HG03159 (cell line): ENCODE measurements around the gene MON1B.
A peak's percentile ranks its signal among the peaks of the same experiment; 100 is the strongest.

Experiments used
- ATAC-seq: cut with Tn5 transposase; IDR thresholded peaks from one replicate; pipeline ENCODE4 v1.9.1; 2021; ENCODE audit warnings: mild to moderate bottlenecking, moderate library complexity; ENCODE audit not compliant: unreplicated experiment

The MON1B gene

GRCh38 chr16:77195411-77195810, 4.4 kb downstream of the MON1B start:
- no peak for ATAC-seq

GRCh38 chr16:77197747-77198146, 6.8 kb downstream of the MON1B start:
- no peak for ATAC-seq

- no peak for ATAC-seq
Observed at GRCh38 chr16:77199211-77199610, 8.2 kb downstream of the MON1B start, which contains the start of gene SYCE1L. SYCE1L (plus strand) TSS chr16:77199408; CDS start chr16:77199452, 44 bp downstream.

GRCh38 chr16:77206533-77206932, 15.5 kb downstream of the MON1B start:
- no peak for ATAC-seq

GRCh38 chr16:77207030-77207429, 16.0 kb downstream of the MON1B start:
- ATAC-seq = no peak

- no peak for ATAC-seq
Observed at GRCh38 chr16:77208382-77208781, 17.4 kb downstream of the MON1B start.

GRCh38 chr16:77211880-77212740, 21.1 kb downstream of the MON1B start:
- peak; percentile 50 for ATAC-seq

- peak; percentile 77 for ATAC-seq
Observed at GRCh38 chr16:77212741-77213541, 22.0 kb downstream of the MON1B start.

- no peak for ATAC-seq
Observed at GRCh38 chr16:77213542-77214106, 22.6 kb downstream of the MON1B start.

GRCh38 chr16:77214411-77215138, 23.6 kb downstream of the MON1B start:
- ATAC-seq = no peak

- ATAC-seq = no peak
Observed at GRCh38 chr16:77219437-77219836, 28.4 kb downstream of the MON1B start.

- peak; percentile 57 for ATAC-seq
Observed at GRCh38 chr16:77220427-77220826, 29.4 kb downstream of the MON1B start.

- ATAC-seq = no peak
Observed at GRCh38 chr16:77221482-77221881, 30.5 kb downstream of the MON1B start.

- ATAC-seq = no peak
Observed at GRCh38 chr16:77223184-77223583, 32.2 kb downstream of the MON1B start.

- ATAC-seq = no peak
Observed at GRCh38 chr16:77225182-77225581, 34.2 kb downstream of the MON1B start.

- ATAC-seq = peak; percentile 54
Observed at GRCh38 chr16:77227745-77228144, 36.8 kb downstream of the MON1B start.

GRCh38 chr16:77231047-77231446, 40.1 kb downstream of the MON1B start:
- ATAC-seq = no peak

- ATAC-seq = no peak
Observed at GRCh38 chr16:77233799-77234519, 43.0 kb downstream of the MON1B start.

GRCh38 chr16:77234611-77235010, 43.6 kb downstream of the MON1B start:
- ATAC-seq = no peak

- peak; percentile 99 for ATAC-seq
Observed at GRCh38 chr16:77236063-77236511, 45.1 kb downstream of the MON1B start.
